ENCODE data around the gene FFAR3.
"Not testable (repeated sequence)": the region's sequence is repeated elsewhere in the genome, so short reads cannot be mapped to it uniquely, and the experiment has no call there.

The FFAR3 gene

DNA sequence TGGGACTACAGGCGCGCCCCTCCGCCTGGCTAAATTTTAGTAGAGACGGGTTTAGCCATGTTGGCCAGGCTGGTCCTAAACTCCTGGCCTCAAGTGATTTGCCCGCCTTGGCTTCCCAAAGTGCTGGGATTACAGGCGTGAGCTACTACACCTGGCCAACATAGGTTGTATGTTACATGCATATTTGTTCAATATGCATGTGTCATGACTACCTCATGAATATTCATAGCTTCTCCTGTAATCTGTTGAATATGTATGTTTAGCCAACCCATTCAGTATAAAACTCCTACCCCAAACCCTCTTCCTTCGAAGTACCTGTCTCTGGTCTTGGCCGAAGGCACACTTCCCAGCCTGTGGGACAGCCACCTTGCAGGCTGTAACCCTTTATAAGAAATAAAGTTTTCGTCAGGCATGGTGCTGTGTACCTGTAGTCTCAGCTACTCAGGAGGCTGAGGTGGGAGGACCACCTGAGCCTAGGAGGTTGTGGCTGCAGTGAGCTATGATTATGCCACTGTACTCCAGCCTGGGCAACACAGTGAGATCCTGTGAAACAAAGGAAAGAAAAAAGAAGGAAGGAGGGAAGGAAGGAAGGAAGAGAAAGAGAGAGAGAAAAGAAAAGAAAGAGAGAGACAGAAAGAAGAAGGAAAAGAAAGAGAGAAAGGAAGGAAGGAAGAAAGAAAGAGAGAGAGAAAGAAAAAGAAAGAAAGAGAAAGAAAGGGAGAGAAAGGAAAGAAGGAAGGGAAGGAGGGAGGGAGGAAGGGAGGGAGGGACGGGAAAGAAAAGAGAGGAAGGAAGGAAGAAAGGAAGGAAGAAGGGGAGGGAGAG lies 41.9 kb downstream of the FFAR3 start:
- DNase-seq (ENCODE audit: low read depth in 4 of 4, low spot score in 1 of 4): no peak

DNA sequence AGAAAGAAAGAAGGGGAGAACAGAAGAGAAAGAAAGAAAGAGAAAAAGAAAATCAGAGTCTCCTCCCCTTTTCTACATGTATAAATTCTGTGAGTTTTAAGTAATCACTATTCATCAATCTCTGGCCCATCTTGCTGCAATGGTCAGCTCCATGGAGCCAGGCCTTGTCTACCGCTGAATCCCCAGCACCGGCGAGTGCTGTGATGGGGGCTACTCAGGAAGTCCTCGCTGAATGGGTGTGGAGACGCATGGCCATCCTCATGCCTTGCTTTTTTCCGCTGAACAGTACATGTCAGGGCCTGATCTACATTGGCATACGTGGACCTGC lies 42.5 kb downstream of the FFAR3 start:
- DNase-seq (ENCODE audit: low read depth in 4 of 4, low spot score in 1 of 4): no peak

DNA sequence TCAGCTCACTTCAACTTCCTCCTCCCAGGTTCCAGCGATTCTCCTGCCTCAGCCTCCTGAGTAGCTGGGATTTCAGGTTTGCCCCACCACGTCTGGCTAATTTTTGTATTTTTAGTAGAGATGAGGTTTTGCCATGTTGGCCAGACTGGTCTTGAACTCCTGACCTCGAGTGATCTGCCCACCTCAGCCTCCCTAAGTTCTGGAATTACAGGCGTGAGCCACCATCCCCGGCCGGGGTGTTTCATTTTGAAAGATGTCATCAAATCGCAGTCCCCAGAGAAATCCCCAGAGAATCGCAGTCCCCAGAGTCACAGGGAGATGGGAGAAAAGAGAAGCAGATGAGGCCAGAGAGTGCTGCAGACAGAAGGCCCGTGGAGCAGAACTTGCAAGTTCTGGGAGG lies 43.2 kb downstream of the FFAR3 start:
- not testable (repeated sequence) for DNase-seq (ENCODE audit: low read depth in 4 of 4, low spot score in 1 of 4)

DNA sequence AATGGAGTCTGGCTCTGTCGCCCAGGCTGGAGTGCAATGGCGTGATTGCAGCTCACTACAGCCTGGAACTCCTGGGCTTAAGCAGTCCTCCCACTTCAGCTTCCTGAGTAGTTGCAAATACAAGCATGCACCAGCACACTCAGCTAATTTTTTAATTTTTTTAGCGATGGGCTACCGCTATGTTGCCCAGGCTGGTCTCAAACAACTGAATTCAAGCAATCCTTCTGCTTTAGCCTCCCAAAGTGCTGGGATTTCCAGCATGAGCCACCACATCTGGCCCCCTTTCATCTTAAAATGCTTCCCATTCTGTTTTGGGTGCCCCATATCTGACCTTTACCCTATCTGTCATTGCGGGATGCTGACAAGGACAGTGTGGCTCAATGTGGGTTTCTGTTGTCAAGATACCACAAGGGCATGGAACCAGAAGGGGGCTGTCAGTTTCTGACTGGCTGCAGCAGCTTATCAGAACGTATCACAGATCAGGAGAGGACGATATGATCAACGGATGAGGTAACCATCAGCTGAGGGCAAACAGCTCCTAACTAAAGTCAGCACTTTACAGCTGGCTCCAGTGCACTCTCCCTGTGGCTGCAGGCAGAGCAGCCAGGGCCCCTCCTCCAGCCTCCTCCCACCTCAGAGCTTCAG lies 45.0 kb downstream of the FFAR3 start:
- no peak for DNase-seq (ENCODE audit: low read depth in 4 of 4, low spot score in 1 of 4)

DNA sequence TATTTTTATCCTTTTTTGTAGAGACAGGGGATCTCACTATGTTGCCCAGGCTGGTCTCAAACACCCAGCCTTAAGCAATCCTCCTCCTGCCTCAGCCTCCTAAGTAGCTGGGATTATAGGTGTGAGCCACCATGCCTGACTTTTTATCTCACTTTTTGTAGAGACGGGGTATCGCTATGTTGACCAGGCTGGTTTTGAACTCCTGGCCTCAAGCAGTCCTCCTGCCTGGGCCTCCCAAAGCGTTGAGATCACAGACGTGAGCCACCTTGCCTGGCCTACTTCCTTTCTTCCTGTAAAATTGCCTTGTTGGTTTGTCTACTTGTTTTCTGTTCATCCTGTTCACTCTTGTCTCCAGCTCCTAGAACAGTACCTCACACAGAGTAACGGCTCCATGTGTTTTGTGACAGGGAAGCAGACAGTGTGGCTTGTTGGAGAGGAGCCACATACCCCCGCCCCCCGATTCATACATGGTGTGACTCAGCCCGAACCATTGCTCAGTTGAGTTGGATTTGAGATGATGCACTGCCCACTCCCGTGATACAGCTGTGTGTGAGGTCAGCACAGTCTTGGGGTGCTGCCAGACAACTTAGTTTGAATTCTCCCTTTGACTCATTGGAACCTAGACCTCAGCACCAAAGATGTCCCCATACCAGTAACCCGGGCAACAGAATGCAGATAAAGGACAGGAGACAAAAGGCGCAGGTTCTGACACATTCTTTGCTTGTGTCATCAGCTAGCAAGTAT lies 46.8 kb downstream of the FFAR3 start:
- DNase-seq (ENCODE audit: low read depth in 4 of 4, low spot score in 1 of 4): peak in 2 of 4 experiments; percentile 3 to 61

DNA sequence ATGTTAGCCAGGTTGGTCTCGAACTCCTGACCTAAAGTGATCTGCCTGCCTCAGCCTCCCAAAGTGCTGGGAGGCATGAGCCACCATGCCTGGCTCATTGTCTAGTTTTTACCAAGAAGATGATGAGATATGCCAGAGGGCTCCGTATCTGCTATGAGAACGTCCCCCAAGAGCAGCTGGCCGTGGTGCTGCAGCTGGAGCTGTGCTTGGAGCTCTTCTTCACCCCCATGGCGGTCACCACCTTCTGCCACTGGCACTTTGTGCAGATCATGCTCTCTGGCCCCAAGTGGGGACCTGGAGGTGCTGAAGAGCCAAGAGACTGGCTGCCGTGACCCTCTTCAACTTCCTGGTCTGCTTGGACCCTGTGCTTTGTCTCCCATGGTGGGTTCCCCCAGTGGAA lies 49.4 kb downstream of the FFAR3 start:
- DNase-seq (ENCODE audit: low read depth in 4 of 4, low spot score in 1 of 4): no peak

DNA sequence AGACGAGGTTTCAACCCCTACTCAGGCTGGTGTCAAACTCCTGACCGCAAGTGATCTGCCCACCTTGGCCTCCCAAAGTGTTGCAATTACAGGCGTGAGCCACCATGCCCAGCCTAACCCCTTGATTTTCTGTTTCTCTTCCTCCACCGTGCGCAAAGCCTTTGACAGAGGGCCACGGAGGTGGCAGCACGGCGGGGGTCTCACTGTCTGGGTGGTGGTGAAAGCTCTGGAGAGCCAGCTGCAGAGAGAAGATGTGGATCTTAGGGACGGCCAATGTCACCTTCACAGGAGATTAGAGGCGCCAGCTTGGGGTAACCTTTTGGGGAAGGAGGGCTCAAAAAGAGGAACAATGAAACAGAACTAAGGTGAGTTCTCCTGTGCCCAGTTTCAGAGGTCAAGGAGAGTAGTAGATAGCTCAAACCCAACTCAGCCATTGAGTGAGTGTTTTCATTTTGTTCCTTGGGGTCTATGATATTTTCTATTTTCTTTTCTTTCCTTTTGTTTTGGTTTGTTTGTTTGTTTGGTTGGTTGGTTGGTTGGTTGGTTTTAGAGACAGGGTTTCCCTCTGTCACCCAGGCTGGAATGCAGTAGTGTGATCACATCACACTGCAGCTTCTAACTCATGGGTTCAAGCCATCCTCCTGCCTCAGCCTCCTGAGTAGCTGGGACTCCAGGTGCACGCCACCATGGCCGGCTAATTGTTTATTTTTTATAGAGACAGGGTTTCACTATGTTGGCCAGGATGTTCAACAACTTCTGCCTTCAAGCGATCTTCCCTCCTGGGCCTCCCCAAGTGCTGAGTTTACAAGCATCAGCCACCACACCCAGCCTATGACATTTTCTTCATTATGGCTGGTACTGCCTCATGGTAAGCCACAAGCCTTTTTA lies 50.3 kb downstream of the FFAR3 start:
- DNase-seq (ENCODE audit: low read depth in 4 of 4, low spot score in 1 of 4): no peak

DNA sequence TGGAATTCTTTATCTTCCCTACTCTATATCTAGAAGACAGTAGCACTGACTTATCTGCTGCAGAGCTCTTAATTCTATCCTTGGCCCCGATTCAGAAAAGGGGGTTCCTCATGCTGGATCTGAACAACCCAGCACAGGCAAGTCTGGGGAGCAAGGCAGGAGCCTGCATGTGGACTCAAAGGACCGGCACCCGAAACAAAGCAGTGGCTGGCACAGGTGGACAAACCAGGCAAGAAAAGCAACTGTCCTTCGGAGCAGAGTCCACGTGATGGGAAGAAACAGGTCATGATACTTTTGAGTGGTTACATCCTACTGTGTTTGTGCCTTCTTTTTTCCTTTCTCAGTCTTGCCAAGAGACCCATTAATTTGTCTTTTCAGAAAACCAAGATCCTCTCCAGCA lies 50.9 kb downstream of the FFAR3 start:
- DNase-seq (ENCODE audit: low read depth in 4 of 4, low spot score in 1 of 4): no peak

Measured in stimulated activated CD4-positive, alpha-beta T cell treated with anti-CD3 and anti-CD28 coated beads, Interleukin-1b, Interleukin-23, amount 100 ng/mL, for 24 hours (primary cell).